ENCODE measurements around the gene RAPGEF6.
A peak's percentile ranks its signal among the peaks of the same experiment; 100 is the strongest.
"Not testable (repeated sequence)": the region's sequence is repeated elsewhere in the genome, so short reads cannot be mapped to it uniquely, and the experiment has no call there.

The RAPGEF6 gene

GRCh38 chr5:131640043-131640856 lies 5.2 kb upstream of the RAPGEF6 start:
- DNase-seq = no peak

- DNase-seq = no peak
These were observed 4.1 kb upstream of the RAPGEF6 start for GRCh38 chr5:131639148-131639547.

GRCh38 chr5:131637694-131638093 lies 2.7 kb upstream of the RAPGEF6 start:
- no peak for DNase-seq

- DNase-seq = no peak
These were observed 899 bp upstream of the RAPGEF6 start for GRCh38 chr5:131635684-131636572.

GRCh38 chr5:131634666-131634995 lies 398 bp downstream of the RAPGEF6 start:
- DNase-seq = no peak

GRCh38 chr5:131634238-131634637 lies 791 bp downstream of the RAPGEF6 start:
- no peak for DNase-seq

GRCh38 chr5:131633830-131634229 lies 1.2 kb downstream of the RAPGEF6 start:
- DNase-seq = no peak

GRCh38 chr5:131630963-131631350 lies 4.1 kb downstream of the RAPGEF6 start:
- DNase-seq = no peak

- no peak for DNase-seq
These were observed 4.6 kb downstream of the RAPGEF6 start for GRCh38 chr5:131630208-131630962.

- peak; percentile 63 for DNase-seq
These were observed 6.0 kb downstream of the RAPGEF6 start for GRCh38 chr5:131628990-131629389.

GRCh38 chr5:131627207-131627865 lies 7.7 kb downstream of the RAPGEF6 start:
- DNase-seq = no peak

GRCh38 chr5:131622633-131623032 lies 12.4 kb downstream of the RAPGEF6 start:
- no peak for DNase-seq

GRCh38 chr5:131621164-131621563 lies 13.9 kb downstream of the RAPGEF6 start:
- not testable (repeated sequence) for DNase-seq

GRCh38 chr5:131619102-131619501 lies 15.9 kb downstream of the RAPGEF6 start:
- no peak for DNase-seq

GRCh38 chr5:131617140-131617822 lies 17.7 kb downstream of the RAPGEF6 start:
- no peak for DNase-seq

- DNase-seq = no peak
These were observed 19.1 kb downstream of the RAPGEF6 start for GRCh38 chr5:131615957-131616356.

- no peak for DNase-seq
These were observed 21.6 kb downstream of the RAPGEF6 start for GRCh38 chr5:131613423-131613822.

- DNase-seq = no peak
These were observed 24.0 kb downstream of the RAPGEF6 start for GRCh38 chr5:131611064-131611381.

GRCh38 chr5:131610198-131611063 lies 24.6 kb downstream of the RAPGEF6 start:
- DNase-seq = peak; percentile 95

GRCh38 chr5:131609774-131610173 lies 25.3 kb downstream of the RAPGEF6 start:
- peak; percentile 17 for DNase-seq

GRCh38 chr5:131608597-131608996 lies 26.4 kb downstream of the RAPGEF6 start:
- DNase-seq = no peak
